GM12873 (cell line): ENCODE measurements around the gene NEK7.

Experiments
- TF ChIP-seq, protein P1 (sequence below): IDR thresholded peaks from 2 replicates; pipeline ENCODE4 v1.5.1; 2012; ENCODE audit warnings: low read depth, mild to moderate bottlenecking, moderate library complexity, low read length, control low read depth; ENCODE audit not compliant: insufficient read depth; ENCODE audit errors: missing control alignments

NEK7 gene

DNA sequence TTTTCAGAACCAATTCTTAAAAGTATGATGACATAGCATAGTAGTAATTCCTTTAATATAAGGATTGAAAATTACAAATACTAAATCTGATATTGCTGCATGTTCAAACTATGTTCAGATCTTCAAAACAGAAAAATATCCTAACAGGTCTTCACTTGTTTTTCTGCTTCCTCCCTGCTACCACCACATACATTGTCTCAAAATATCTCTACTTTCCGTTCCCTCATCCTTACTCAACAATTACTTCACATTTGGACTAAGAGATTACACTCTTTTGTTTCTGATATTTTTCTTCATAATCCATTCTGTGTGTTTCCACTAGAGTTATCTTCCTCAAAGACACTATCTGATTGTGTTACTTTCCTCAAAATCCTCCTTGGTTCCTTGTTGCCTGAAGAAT is 125.1 kb downstream of the NEK7 start:
- TF ChIP-seq, protein P1, sequence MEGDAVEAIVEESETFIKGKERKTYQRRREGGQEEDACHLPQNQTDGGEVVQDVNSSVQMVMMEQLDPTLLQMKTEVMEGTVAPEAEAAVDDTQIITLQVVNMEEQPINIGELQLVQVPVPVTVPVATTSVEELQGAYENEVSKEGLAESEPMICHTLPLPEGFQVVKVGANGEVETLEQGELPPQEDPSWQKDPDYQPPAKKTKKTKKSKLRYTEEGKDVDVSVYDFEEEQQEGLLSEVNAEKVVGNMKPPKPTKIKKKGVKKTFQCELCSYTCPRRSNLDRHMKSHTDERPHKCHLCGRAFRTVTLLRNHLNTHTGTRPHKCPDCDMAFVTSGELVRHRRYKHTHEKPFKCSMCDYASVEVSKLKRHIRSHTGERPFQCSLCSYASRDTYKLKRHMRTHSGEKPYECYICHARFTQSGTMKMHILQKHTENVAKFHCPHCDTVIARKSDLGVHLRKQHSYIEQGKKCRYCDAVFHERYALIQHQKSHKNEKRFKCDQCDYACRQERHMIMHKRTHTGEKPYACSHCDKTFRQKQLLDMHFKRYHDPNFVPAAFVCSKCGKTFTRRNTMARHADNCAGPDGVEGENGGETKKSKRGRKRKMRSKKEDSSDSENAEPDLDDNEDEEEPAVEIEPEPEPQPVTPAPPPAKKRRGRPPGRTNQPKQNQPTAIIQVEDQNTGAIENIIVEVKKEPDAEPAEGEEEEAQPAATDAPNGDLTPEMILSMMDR = no peak

DNA sequence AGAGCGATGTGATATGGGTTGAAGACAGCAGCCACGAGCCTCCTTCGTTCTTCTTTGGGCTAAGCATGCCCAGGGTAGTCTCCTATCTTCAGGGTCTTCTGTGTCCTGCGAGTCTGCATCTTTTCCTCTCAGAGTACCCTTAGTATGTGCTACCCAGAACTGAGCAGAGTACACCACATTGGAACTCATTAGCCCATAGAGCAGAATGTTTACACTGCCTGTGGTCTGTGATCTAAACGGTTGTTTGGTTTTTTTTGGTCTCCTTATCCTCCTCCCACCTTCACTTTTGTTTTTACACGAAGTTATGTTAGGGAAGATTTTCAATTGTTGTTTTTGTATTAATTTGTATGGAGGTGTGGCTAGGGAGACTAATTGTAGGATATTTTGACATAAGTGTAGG is 126.4 kb downstream of the NEK7 start:
- TF ChIP-seq, protein P1 = no peak

DNA sequence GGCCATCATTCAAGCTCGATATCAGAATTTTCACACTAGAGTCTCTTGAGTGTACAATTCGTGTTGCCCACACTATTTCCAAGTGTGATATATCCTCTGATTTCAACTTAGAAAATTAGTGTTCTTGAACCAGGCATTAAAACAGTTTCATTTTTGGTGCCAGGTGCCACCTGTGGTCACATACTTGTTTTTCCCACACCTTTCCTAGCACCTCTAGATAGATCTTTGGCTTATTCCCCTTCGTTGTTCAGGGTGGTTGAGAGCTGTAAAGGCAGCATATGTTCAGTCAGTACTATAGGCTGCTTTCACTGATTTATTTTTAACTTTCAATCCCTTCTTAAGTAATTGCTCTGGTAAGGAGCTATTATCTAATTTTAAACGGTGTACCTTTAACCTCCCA is 131.1 kb downstream of the NEK7 start:
- TF ChIP-seq, protein P1 = no peak

DNA sequence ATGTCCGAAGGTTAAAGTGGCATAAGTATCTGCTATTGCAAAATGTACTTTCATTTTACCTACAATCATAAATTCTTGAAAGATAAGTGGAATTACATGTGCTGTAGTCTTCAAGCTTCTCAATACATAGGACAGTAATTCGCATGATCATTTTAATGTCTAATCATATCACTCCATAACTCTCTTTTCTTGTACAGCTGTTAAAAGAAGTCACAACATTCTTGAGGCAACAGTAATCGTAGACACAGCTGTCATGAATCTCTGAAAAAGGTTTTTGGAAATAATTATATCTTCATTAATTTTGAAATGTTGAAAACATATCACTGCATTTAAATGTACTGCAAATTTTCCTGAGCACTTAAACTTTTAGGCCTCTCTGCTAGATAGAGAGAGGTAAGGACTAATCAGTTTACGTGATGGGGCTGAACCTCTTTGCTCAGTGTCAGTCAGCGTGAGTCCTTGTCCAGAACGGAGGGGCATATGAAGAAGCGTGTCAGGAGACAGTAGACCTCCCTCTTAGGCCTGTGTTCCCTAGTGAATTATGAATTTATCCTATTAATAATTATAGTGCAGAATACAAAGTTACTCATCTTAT is 133.4 kb downstream of the NEK7 start:
- TF ChIP-seq, protein P1 = no peak

DNA sequence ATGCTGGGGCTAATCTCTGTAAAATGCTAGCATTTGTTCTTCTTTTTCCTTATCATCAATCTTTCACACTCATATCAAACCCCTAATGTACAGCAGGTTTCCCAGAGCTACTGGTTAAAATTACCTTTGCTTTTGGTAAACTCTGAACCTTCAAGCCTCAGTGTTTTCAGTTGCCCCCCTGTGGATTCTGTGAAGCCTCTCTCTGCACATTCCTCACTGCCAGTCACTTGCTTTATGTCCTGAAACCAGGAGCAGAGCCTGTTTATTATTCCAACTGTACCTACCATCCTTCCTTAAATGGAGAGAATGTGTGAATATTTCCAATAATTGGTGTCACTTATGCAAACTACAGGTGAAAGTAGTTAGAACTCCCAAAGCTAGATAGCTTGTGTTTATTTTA is 134.2 kb downstream of the NEK7 start:
- TF ChIP-seq, protein P1 = no peak

DNA sequence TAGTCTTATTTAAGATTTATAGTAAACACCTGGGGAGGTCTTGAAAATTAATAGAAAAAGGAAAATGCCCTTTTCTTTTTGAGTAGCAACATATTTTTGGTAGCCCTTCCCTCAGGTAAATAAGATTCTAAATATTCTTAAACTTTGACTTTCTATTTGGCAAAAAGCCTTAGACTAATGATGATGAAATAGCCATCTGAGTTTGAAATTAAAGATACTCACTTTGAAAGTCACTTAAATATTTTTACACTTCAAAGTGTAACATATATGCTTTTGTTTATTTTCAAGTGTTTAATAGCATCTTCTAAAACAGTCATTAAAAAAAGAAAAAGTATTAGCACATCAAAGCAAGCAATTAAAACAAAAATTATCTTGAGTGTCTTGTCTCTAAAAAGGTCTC is 135.1 kb downstream of the NEK7 start:
- TF ChIP-seq, protein P1 = no peak

DNA sequence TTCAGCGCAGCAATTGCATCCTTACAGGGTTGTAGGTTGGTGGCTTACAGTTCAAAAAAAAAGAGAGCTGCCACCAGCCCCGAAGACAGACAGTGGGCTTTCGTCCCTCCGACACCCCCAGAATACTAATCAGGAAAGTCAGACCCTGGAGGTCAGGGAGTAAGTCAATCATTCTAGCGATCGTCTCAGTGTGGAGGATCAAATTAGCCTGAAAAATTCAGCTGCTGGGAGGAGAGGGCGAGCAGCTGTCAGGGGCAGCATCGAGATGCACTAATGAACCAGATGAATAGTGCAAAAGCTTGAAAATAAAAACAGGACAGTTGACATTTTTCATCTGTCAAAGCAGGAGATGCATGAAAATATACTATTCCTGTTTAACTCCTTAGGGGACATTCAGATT is 138.4 kb downstream of the NEK7 start:
- TF ChIP-seq, protein P1 = no peak
